ENCODE results near the gene S100A5.

S100A5 gene

DNA sequence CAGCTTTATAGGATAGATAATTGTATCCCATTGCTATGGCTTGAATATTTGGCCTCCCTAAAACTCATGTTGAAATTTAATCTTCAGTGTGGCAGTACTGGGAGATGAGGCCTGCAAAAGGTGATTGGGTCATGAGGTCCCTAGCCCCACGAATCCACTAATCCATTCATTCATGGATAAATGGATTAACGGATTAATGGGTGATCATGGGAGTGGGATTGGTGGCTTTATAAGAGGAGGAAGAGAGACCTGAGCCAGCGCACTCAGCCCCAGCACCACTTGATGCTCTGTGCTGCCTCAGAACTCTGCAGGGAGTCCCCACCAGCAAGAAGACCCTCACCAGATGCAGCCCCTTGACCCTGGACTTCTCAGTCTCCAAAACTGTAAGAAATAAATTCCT, 37.0 kb downstream of the S100A5 start:
- DNase-seq, result no peak

DNA sequence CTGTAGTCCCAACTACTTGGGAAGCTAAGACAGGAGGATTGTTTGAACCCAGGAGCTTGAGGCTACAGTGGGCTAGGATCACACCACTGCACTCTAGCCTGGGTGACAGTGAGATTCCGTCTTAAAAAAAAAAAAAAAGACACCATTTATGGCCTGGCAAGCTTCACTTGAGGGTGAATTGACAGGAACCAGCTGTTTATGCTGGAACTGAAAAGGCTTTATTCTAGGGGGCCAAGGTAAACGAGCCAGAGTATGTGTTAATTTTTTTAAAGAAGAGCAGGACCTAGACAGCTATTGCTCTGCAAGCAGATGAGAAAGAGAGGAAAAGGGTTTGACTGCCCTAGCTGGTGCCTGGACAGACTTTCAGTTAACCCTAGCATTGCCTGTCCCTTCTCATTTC, 42.0 kb downstream of the S100A5 start:
- no peak for DNase-seq

DNA sequence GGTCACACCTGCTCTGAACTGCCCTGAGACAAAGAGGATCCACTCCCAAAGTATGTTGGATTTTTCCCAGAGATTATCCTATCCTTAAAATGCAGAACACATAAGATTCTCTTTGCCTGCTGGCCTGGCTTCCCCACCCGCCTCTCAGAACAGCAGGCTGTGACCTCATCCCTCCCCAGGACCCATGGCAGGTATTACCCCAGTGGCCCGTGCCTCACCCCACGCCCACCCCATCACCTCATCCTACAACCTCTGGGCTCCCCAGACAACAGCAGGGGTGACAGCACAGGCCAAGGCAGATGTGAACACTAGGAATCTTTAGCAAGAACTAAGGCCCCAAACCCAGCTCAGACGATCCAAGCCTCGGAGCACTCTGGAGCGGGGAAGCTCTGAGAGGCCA, 45.2 kb downstream of the S100A5 start:
- no peak for DNase-seq

DNA sequence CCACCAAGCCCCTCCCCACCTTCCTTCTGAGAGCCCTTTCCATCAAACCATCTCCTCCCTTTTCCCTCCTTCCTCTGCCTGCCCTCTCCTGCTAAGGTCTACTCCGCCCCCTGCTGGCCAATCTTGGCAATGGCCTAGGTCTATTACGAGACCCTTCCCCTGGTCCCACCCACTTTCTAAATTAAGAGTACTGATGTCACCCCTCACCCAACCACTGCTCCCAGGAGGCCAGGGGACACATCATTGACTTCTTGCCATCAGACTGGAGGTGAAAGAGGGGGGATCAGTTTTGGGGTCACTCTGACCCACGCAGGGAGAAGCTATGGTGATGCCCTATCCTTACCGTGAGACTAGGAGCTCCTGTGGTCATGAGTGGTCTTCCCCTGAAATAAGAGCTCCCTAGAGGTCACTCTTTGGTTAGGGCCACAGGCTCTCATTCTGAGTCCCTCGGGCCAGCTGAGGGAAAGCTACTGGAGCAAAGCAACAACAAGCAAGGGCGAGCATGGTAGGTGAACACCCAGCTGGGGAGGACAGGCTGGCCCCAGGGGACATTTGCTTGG, 45.7 kb downstream of the S100A5 start:
- peak; percentile 55 to 88 for DNase-seq

DNA sequence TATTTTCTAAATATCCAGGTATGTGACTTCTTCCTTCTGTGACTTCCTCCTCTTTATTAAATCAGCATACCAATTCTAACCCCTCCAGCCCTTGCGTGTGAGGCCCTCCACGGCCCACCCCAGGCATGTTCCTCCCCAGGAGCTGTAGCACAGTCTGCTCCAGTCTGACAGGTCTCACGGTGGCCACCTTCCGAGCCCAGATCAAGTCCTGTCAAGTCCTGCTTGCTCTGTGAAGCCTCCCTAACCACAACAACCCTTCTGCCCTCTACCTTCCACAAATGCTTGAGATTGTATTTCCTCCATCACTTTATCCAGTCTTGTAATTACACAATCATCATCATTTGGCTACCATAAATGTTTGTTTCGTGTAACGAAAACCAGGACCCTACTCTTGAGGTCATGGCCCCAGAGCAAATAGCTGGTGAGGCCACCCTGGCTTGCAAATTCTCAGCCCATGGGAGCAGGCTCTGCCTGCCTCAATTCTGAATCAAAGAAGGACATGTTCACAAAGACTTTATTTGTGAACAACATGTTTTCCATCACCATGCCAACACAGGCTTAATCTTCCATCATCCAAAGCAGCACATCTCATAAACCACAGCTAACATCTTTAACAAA, 47.3 kb downstream of the S100A5 start:
- no peak for DNase-seq

DNA sequence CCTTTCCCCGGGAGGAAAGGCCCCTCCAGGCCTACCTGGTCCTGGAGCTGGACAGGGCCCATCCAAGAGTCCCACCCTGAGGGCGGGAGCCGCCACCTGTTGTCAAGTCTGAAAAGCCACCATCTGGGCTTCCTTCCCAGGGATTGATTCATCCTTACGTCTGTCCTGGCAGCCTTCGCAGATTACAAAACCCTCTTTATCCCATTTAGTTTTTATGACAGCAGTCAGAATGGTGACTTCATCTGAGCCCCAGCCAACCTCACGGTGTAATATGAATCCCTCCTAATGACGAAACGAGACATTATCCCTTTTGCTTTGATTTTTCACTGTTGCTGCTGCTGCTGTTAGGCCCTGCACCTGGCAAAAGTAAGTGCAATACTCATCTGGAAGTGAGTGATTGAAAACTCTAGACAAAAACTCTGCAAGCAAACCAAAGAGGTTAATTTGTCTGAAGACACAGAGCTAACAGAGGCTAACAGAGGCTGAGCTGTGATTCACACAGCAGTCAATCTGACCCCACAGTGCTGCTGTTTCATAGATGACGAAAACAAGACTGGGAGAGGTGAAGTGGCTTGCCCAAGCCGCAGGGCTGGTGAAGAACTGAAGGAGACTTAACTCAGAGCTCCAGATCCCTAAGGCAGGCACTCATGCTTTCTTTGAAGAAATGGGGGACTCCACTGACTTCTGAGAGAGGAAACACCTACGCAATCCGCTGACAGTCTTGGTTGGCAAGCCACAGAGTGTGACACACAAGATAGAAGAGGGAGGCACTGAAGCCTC, 50.3 kb downstream of the S100A5 start:
- peak; percentile 54 to 81 for DNase-seq

DNA sequence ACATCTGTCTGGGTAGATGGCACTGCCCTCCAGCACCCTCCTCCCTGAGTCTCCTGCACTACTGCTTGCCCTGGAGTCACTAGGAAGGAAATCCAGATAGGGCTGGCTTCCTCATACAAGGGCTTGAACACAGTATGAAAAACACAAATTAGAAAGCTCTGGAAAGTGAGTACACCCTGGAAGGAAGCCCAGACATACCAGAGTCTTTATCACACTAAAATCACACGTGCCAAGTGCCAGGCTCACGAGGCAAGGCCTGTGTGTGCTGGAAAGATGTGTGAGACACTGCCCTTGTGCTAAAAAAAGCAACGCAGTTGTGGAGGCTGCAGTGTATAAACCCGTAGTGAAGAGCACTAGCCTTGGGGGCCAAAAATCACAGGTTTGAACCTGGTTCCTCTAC, 52.0 kb downstream of the S100A5 start:
- no peak for DNase-seq

DNA sequence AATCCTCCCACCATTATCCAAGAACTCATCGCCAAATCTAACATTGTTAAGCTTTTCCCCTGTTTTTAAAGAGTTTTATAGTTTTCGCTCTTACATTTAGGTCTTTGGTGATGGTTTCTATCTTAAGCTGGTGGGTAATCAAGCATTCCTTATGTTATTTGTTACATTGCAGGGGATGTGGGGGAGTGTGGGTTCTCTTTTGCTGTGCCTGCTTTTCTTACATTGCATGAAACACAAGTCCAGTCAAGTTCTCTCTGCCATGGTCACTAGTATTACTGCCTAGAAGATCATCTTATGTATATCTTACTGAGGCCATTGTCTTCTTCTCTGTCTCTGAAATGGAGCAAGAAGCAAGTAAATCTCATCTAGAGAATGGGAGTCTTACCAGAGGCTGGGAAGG, 53.0 kb downstream of the S100A5 start:
- no peak for DNase-seq

Measured in NCI-H187 (cell line).